ENCODE data around the gene RRAGD.
"Not testable (repeated sequence)": the region's sequence is repeated elsewhere in the genome, so short reads cannot be mapped to it uniquely, and the experiment has no call there.

RRAGD gene

GRCh38 chr6:89411145-89412070 is 665 bp downstream of the RRAGD start:
- no peak for DNase-seq

- no peak for DNase-seq
Measured at GRCh38 chr6:89410788-89411144, 1.3 kb downstream of the RRAGD start.

DNA sequence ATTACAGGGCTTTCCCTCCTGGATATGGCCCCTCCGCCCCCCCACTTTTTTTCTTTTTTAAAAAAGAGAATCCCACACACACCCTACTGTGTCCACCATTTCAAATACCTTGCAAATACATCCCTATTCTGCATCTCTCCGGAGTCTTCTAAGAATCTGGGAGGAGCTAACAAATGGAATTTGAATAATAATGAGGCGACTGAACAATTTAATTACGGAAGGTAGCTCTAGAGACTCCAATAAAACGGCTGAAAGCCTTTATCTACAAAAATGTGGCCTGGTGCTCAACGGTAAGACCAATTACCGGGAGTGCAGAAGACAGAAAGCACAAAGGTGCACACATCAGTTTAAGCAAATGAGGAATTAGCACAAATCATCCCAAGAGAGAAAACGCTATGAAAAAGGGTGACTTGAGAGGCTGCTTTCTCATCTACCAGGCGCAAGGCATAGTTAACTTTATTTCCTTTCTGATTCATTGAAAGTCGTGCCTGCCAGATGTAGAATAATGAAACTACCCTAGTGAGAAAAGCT is 1.8 kb downstream of the RRAGD start:
- peak; percentile 15 for DNase-seq

DNA sequence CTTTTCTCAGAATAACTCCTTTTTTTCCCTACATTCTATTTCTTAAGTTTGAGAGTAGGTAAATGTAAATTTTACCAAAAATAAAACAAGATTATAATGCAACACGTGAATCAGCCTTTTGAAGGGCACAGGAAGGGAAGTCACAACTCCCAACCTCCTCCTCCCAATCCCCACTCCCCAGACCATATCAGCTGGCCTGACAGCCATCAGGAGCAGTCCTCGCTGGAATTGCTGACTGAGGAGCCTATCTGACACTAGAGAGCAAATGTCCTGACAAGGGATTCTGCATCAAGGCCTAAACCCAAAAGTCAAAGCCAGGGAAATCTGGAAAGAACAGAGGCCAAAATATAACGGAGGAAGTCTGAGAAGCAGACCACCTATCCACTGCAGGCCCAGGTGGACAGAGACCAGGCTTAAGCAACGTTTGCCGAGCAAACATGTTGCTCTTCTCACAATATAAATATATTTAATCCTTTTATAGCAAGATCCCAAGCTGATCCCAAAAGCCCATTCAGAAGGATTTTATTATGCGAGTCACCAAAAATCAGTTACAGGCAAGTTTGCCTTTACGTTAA is 2.5 kb downstream of the RRAGD start:
- no peak for DNase-seq

DNA sequence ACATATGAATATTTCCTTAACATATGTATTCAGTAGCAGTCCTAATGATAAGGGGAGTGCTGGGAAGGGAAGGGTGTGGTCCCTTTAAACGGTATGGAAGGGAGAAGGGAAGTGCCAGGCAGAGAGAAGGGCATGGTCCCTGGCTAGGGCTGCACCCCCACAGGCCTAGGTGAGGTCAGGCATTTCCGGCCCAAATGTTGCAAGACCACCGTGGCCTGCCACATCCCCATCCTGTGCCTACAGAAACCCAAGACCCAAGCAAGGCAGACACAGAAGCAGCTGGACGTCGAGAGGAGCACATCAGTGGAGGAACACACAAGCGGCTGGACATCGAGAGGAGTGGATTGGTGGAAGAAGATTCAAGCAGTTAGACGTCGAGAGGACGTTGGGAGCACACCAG is 5.9 kb downstream of the RRAGD start:
- DNase-seq, result no peak

- DNase-seq, result no peak
Measured at GRCh38 chr6:89404512-89404911, 7.6 kb downstream of the RRAGD start.

DNA sequence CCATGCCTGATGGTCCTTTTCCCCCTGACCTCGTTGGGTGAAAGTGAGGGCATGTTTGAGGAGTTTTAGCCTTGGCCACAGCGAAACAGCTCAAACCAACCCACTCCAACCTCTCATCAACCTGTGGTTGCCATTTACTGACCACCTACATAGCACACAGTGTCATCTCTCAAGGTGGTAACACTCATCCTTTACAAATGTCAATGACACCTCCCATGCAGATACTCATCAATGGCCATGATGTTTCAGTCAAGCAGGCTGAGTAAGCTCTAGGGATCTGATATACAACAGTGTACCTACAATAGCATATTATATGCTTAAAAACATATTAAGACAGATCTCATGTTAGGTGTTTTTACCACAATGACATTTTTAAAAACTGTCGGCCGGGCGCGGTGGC is 9.3 kb downstream of the RRAGD start:
- DNase-seq, result no peak

DNA sequence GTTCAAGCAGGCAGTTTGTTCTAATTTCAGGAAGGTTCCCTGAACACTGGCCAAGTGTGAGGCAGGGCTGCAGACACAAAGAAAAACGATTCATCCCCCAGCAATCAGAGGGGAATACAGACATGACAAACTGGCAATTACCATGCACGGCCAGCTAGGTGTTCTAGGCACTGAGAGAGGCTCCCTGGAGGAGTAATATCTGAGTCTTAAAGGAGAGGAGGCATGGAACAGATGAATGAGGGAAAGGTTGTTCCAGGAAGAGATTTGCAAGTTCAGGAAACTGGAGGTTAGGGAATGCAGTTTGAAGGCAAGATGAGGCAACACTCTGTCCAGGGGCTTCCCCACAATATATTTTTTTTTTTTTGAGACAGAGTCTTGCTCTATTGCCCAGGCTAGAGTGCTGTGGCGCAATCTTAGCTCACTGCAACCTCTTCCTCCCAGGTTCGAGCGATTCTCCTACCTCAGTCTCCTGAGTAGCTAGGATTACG is 11.1 kb downstream of the RRAGD start:
- DNase-seq, result no peak

GRCh38 chr6:89400050-89400449 is 12.0 kb downstream of the RRAGD start:
- no peak for DNase-seq

- DNase-seq, result no peak
Measured at GRCh38 chr6:89398762-89399525, 13.1 kb downstream of the RRAGD start.

- DNase-seq, result not testable (repeated sequence)
Measured at GRCh38 chr6:89397884-89398283, 14.2 kb downstream of the RRAGD start.

DNA sequence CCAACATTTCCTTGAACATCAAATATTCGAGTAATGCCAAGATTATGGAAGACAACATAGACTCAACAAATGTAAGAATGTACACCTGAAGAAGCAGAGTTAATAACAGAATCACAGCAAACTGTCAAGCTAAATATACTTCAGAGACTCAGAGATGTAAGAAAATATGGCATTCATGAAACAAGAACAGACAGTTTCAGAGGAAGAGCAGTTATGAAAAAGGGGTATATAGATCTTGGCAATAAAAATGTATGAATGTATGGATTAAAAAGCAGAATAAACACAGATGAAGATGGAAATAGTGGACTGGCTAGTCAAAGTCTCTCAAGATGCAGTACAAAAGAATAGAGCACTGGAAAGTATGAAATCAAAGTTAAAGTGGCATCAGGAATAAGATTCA is 18.4 kb downstream of the RRAGD start:
- no peak for DNase-seq

DNA sequence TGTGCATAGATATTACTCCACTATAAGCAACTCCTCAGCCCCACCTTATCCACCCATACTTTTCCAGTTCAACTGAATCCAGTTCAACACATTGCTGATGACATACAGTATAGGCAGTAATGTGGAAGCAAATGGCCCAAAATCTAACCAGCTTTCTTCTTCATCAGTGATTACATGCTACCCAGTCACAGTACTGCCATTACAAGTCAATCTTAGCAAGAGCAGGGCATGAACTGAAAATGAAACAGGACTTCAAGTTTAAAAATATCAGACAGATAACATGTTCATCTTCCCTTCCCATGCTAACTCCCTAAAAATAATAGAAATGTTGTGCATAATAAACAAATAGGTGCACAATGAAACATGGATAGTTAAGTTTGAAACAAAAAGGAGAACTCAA is 19.2 kb downstream of the RRAGD start:
- DNase-seq, result no peak

DNA sequence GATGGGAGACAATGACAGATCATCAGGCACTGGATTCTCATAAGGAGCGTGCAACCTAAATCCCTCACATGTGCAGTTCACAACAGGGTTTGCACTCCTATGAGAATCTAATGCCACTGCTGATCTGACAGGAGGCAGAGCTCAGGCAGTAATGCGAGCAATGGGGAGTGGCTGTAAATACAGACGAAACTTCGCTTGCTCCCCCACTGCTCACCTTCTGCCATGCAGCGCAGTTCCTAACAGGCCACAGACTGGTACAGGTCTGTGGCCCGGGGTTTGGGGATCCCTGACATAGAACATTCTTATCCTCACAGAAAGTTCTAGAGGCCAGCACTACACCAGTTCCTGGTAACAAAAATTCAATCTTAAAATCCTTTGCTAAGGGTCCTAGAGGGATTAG is 23.2 kb downstream of the RRAGD start:
- no peak for DNase-seq

- DNase-seq, result no peak
Measured at GRCh38 chr6:89387516-89388201, 24.4 kb downstream of the RRAGD start.

GRCh38 chr6:89386917-89387491 is 25.1 kb downstream of the RRAGD start:
- no peak for DNase-seq

DNA sequence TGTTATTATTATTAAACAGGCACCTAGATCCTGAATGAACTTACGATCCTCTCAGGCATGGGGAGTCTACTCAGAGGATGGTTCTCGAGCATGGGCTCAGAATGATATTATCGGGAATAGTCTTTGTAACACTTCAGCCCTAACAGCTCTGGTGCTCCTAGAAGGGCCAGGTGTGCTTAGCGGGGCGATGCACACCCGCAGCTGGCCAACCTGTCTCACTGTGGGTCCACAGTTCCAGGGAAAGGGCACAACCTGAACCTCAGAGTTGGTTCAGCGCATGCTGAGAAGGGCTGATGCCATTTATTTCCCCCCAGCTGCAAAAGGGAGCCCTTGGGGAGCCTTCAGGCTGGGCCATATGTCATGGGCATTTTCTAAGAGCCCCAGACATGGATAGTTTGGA is 26.2 kb downstream of the RRAGD start:
- no peak for DNase-seq

DNA sequence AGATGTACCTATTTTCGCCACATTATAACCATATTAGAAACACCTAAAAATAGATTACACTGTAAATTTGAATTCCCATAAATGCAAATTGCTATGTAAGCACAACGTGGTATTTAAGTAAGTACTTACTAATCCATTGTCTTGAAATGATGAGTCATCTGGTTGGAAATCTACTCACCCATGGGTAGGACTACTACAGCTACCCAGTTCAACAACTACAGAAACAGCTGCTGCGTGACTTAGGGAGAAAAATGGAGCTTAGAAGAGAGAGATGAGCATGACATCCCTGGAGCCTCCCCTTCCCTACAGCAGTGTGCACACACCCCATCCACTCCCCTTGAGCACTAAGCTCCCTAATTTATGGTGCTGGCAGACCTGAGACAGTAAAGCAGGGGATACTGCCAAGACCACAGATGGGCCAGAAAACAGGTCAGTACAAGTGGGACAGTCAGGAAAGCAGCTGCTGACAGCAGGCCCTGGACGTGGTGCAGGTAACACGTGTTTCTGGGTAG is 26.9 kb downstream of the RRAGD start:
- peak; percentile 34 for DNase-seq

GRCh38 chr6:89381031-89381430 is 31.0 kb downstream of the RRAGD start:
- DNase-seq, result no peak

- no peak for DNase-seq
Measured at GRCh38 chr6:89379281-89379680, 32.8 kb downstream of the RRAGD start.

DNA sequence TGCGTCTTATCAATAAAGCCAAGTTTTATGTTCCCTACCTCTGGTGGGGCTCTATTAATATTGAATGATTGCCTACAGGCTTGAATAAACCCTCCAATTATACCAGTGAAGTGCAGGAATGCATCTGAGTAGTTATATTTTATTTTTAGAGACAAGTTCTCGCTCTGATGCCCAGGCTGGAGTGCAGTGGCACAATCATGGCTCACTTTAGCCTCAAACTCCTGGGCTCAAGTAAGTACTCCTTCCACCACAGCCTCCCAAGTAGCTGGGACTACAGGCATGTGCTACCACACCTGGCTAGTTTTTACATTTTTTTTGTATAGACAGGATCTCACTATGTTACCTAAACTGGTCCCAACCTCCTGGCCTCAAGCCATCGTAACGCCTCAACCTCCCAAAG is 33.4 kb downstream of the RRAGD start:
- DNase-seq, result no peak
